HG02970 (cell line): Measurements from ENCODE around the gene GPR162.

Source experiments
- ATAC-seq: cut with Tn5 transposase; IDR thresholded peaks from one replicate; pipeline ENCODE4 v1.9.1; 2021; ENCODE audit warnings: mild to moderate bottlenecking, moderate library complexity, moderate number of reproducible peaks; ENCODE audit not compliant: unreplicated experiment, low FRiP score

Gene GPR162

DNA sequence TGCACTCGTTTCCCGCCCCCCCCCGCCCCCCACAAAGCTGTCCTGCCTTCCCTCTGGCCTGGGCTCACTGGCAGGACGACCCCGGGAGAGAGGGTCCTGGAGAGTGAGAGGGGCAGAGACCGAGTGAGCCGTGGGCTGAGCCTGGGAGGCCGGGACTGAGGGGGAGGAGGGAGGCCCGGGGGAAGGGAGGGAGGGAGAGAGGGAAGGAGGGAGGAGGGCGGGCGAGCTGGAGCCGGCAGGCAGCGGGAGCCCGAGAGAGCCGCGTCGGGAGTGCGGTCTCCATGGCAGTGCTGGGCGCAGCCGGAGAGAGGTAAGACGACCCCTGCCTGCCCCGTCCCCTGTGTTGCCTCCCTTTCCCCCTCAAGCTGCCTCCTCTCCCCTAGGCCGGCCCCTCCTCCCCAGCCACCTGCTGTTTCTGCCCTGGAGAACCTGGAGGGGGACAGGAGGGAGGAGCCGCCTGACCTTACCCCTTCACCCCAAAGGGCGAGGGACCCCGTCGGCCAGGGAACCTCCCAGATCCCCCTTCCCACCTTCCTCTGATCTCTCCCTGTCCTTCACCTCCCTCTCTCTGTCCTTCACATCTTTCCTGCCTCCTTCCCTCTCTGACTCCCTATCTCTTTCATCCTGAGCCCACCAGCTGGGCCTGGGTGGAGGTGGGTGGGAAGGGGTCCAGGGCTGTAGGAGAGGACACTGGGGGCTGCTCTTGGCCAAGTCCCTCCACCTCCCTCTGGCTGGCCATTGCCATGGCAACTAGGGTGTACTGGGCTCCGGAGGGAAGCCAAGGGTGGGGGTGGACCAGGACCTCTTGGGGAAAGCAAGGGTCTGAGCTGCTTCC is at the start of gene GPR162:
Gene GPR162 (plus strand): TSS at position 231 of the 835 bp plus-strand sequence. CDS start 2,078 bp downstream, outside the sequence.
- ATAC-seq = no peak

DNA sequence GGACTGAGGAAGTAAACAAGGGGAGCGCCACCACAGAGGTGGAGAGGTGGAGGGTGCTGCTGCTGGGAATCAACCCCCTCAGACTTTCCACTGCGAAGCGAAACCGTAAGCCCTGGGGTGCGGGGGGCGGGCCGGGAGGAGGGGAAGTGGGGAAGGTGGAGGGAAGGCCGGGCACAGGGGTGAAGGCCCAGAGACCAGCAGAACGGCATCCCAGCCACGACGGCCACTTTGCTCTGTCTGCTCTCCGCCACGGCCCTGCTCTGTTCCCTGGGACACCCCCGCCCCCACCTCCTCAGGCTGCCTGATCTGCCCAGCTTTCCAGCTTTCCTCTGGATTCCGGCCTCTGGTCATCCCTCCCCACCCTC is 49.3 kb upstream of the GPR162 start, which contains the start of gene LAG3:
Gene LAG3 (plus strand): TSS at position 190 of the 365 bp plus-strand sequence. CDS start 333 bp downstream, outside the sequence.
- no peak for ATAC-seq

- ATAC-seq = no peak
Observed at GRCh38 chr12:6772726-6773589, 48.7 kb upstream of the GPR162 start.

DNA sequence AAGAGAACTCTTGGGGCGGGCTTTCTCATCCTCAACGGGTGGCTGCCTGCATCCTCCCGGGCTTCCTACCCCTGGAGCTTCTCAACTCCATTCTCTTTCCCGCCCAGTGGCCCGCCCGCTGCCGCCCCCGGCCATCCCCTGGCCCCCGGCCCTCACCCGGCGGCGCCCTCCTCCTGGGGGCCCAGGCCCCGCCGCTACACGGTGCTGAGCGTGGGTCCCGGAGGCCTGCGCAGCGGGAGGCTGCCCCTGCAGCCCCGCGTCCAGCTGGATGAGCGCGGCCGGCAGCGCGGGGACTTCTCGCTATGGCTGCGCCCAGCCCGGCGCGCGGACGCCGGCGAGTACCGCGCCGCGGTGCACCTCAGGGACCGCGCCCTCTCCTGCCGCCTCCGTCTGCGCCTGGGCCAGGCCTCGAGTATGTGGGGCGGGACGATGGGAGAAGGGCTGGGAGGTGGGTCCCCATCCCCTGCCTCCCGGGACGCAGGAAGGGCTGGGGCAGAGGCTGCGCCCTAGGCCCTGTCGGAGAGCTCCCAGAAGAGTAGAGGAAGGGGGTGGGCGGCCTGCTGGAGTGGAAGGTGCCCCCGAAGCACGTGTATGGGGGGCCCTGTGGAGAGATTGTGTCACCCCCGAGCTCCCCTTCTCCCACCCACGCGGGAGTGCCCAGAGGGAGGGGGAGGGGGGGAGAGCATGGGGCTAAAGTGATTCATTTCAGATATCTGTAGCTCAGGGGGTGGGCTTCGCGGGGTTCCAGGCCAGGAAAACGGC is 47.9 kb upstream of the GPR162 start:
- no peak for ATAC-seq

DNA sequence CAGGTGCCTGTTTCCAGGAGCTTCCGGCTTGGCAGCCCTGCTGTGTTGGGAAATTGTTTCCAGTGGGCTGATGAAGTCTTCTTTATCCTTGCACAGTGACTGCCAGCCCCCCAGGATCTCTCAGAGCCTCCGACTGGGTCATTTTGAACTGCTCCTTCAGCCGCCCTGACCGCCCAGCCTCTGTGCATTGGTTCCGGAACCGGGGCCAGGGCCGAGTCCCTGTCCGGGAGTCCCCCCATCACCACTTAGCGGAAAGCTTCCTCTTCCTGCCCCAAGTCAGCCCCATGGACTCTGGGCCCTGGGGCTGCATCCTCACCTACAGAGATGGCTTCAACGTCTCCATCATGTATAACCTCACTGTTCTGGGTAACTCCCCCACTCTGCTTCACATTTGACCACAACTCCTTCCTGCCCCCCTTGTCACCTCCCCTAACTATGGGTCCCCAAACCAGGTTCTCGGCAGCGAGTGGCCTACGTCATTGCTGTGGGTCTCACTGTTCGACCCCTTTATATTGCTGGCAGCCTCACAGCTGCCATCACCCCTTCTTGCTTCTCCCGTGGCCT is 47.0 kb upstream of the GPR162 start:
- ATAC-seq = no peak

DNA sequence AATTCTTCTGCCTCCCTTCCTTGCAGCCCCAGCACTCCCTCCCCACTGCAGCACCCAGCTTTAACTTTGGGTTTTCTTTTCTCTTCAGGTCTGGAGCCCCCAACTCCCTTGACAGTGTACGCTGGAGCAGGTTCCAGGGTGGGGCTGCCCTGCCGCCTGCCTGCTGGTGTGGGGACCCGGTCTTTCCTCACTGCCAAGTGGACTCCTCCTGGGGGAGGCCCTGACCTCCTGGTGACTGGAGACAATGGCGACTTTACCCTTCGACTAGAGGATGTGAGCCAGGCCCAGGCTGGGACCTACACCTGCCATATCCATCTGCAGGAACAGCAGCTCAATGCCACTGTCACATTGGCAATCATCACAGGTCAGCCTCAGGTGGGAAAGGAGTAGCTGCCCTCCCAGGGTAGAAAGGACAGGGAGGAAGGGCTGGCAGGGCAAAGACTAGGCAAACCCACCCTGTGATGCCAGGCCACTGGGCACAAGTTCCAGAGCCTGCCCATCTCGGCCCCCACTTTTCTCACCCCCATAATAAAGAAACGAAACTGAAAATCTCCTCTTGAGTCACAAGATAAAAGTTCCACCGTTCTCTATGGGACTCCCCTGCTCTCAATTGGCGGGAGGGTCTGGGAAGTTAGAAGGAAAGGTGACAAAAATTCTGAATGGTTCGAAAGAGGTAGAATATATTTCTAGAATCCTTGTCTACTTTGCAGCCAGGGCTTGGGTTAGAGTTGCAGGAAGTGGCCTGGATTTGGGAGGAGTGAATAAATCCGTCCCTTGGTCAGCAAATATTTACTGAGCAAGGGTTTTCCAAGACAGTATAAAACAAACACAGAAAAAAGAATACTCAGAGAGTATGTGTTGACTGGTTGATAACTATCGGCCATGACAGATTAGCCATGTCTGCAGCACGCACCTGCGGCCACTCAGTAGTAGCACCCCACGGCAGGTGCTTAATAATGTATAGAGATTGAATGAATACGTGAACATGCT is 46.1 kb upstream of the GPR162 start:
- ATAC-seq = no peak

DNA sequence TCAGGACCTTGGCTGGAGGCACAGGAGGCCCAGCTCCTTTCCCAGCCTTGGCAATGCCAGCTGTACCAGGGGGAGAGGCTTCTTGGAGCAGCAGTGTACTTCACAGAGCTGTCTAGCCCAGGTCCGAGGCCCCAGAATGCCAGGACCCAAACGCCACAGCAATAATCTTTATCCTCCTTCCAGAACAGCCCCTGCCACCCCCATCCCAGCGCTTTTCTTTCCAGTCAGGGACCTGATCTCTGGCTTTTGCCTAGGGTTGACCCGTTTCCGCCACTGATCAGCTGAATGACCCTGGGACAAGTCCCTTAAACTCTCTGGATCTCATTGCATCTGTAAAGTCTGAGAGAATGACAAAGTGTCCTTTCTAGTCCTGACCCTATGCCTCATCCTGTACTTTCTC is 44.2 kb upstream of the GPR162 start:
- ATAC-seq = no peak

- no peak for ATAC-seq
Observed at GRCh38 chr12:6778217-6778573, 43.4 kb upstream of the GPR162 start.

DNA sequence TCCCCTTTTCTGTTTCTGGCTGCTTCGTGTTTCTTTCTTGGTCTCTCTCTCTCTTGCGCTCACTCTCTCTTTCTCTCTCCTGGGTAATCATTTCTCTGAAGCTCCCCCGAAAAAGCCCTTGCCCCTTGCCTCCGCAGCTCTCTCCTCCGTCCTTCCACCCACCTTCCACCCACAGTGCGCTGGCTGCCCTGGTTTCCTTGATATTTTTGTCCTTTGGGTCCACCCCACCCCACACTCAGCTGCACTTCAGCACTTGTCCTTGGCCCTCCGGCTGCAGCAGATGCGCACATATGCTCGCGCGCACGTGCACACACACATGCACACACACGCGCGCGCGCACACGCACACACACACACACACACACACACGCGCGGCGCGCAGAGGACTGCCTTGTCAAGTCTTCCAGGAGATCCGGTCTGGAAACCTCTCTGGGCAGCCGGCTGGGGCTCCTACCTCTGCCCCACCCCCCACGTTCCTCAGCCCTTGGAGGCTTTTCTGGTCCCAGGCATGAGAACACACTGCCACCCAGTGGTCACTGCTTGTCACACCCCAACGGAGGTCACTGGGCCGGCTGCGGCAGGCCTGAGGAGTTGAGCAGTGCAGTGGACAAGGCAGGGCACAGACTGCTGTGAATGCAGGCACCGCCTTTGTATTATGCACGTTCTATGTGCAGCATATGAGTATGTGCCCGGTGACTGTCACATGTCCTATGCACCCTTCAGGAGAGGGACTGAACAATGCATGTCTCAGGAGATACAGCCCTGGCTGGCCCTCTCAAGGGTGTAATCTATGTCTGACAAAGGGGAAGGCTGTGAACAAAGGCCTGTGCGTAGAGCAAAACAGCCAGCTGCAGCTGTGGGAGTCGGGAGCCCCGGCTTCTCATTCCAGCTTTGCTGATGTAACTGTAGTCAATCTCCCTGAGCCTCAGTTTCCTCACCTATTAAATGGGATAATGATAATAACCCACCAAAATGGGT is 42.8 kb upstream of the GPR162 start:
- peak; percentile 66 for ATAC-seq

DNA sequence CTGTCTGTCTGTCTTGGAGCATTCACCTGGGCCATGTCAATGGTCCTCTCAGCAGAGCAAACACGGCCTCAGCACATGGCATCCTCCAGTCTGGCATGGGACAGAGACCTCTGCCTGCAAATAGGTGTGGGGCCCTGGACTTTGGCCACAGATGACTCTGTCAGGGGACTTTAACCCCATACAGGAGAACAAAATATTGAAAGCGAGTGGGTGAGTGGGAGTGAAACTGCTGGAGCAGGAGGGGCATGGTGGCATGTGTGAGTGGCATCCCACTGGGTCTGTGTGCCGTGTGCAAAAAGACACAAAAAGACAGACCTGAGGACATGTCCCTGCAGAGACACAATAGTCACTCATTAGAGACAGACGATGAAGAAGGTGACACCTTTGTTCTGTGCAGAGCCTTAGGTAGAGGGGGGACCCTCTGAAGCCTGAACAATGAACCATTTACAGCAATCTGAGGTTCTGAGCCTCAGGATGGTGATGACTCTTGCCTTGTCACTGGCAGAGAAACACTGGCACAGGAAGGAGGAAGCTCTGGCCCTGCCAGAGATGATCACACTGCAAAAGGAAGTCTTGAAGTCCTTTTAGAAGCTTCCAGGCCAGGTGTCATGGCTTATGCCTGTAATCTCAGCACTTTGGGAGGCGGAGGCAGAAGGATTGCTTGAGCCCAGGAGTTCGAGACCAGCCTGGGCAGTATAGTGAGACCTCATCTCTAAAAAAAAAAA is 41.8 kb upstream of the GPR162 start:
- ATAC-seq = no peak

DNA sequence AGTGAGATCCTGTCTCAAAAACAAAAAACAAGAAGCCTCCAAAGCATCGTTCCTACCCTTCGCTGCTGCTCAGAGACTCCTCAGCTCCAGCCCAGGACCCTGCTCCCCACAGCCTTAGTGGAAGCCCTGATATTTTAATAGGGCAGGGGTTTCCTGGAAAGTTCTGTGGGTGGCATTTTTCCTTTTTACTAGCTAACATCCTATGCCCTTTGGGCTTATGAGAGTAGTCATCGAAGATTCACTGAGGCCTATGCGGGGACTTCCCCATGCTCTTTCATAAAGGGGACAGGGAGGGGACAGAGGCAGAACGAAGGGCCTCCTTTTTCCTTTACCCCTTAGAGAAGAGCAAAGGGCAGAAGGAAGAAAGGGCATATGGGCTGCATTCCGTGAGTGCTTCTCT is 41.0 kb upstream of the GPR162 start:
- ATAC-seq = no peak

GRCh38 chr12:6782119-6782518 is 39.5 kb upstream of the GPR162 start:
- no peak for ATAC-seq

GRCh38 chr12:6782850-6783566 is 38.6 kb upstream of the GPR162 start:
- ATAC-seq = no peak

- ATAC-seq = no peak
Observed at GRCh38 chr12:6783828-6784227, 37.8 kb upstream of the GPR162 start.

DNA sequence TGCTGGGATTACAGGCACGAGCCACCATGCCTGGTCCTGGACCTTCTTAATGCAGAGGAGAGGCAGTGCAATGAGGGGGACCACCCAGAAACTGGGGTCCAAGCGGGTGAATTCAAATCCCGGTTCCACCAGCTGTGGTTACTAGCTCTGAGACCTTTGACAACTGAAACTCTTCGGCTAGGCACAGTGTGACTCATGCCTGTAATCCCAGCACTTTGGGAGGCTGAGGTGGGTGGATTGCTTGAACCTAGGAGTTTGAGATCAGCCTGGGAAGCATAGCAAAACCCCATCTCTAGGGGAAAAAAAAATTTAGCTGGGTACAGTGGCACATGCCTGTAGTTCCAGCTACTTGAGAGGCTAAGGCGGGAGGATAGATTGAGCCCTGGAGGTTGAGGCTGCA is 37.3 kb upstream of the GPR162 start:
- ATAC-seq = no peak

DNA sequence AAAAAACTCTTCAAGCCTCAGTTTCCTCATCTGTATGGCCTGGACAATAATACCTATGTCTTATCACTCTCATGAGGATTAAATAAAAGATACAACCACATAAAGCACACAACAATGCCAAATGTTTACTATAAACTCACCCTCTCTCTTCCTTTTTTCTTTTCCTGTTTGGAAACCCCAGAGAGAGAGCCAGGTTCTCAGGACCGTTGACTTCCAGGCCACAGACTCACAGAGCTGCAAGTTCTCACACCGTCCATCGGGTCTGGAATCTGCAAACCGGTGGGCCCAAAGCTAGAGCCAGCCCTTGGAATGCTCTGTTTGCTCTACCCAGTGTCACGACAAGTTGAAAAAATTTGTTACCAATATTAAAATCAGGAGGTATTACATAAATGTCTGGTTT is 36.9 kb upstream of the GPR162 start:
- ATAC-seq = no peak
